Stimulated activated CD4-positive, alpha-beta T cell treated with anti-CD3 and anti-CD28 coated beads, Interleukin-12 subunit alpha, Interleukin-12 subunit beta, amount 100 ng/mL, for 4 hours (primary cell): ENCODE results near the gene FAH.

Experiments used
- DNase-seq: peaks from one replicate; pipeline ENCODE4 v3.0.0-alpha.2; 2020

The FAH gene

DNA sequence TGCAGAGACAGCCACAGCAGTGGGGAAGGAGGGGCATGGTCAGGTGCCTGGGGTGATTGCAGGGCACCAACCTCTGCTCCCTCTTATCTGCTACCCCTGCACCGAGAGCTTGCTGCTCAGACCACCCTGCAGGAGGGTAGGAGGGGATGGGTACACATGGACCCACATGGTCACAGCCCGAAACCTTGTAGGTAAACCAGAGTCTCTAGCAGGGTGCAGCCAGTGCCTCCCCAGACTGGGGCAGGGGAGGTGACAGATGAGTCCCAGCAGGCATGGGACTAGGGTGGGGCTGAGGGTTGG, 49.2 kb downstream of the FAH start:
- DNase-seq = no peak

DNA sequence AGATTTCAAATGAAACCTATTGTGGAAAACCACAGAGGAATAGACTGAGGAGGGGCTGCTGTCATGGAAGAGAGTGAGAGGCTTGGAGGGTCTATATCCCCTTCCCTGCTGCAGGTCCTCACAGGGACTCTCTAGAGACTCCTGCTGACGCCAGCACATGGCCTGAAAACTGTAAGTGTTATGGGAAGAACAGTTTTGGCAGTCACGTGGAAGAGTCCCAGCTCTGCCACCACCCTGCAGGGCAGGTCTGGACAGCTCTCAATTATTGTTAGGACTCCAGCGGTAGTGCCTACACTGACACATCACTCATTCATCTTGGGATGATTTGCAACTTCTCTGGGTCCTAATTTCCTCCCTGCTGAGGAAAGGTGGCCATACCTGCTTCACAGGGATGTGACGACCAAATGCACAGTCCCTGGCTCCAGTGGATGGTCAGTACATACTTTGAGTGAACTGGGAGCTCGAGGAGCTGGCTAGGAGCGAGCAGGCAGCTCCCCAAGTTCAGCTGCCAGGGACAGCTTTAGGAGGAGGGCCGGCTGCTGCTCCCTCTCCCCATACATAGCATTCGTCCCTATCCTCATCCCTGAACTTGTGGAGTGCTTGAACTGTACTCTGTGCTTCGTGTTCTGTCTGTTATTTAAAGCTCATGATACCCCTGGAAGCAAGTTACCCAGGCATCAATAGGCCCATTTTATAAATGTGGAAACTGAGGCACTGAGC, 50.0 kb downstream of the FAH start:
- no peak for DNase-seq

DNA sequence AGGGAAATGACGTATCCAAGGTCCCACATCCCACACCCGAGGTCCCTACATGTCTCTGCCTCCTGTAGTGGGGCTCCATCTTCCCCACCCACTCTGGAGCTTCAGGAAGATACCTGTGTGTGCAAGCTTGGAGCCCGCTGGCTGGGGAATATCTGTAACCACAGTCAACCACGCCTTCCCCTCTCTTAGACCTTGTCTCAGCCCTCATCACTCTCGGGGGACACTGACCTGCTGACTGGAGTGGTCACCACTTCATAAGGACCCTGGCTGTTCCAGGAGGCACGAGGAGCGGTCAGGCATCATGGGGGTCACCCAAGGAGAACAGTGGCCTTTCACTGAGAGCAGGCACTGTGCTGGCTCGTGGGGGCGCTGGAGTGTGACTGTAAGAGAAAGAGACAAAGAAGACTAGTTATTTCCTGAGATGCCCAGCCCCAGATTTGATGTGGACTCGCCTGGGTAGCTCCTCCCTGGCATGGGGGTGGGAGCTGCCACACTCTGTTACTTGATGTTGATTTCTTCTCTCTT, 50.6 kb downstream of the FAH start:
- no peak for DNase-seq

DNA sequence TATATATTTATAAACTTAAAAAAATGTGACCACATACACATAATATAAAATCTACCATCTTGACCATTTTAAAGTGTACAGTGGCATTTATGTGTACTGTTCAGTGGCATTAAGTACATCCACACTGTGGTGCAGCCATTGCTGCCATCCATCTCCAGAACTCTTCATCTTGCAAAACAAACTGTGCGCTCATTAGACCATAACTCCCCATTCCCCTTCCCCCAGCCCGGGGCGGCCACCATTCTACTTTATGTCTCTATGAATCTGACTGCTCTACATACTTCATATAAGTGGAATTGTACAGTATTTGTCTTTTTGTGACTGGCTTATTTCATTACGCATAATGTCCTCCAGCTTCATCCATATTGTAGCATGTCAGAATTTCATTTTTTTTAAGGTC, 51.4 kb downstream of the FAH start:
- no peak for DNase-seq

DNA sequence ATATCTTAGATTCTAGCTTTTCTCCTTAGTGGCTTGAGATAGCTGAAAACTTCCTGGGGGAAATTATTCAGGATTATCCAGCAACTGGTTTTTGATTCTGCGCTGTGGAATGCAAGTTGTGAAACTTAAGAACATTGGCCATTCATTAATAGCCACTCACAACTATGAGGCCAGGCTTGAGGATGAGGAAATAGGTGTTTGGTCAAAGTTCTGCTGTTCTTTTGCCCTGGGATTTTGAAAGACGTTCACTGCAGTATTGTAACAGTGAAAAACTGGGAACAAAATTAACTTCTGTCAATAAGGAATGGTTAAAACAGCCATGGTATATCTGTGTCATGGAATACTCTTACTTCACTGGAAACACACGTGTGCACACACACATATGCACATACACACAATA, 55.1 kb downstream of the FAH start:
- DNase-seq = no peak

DNA sequence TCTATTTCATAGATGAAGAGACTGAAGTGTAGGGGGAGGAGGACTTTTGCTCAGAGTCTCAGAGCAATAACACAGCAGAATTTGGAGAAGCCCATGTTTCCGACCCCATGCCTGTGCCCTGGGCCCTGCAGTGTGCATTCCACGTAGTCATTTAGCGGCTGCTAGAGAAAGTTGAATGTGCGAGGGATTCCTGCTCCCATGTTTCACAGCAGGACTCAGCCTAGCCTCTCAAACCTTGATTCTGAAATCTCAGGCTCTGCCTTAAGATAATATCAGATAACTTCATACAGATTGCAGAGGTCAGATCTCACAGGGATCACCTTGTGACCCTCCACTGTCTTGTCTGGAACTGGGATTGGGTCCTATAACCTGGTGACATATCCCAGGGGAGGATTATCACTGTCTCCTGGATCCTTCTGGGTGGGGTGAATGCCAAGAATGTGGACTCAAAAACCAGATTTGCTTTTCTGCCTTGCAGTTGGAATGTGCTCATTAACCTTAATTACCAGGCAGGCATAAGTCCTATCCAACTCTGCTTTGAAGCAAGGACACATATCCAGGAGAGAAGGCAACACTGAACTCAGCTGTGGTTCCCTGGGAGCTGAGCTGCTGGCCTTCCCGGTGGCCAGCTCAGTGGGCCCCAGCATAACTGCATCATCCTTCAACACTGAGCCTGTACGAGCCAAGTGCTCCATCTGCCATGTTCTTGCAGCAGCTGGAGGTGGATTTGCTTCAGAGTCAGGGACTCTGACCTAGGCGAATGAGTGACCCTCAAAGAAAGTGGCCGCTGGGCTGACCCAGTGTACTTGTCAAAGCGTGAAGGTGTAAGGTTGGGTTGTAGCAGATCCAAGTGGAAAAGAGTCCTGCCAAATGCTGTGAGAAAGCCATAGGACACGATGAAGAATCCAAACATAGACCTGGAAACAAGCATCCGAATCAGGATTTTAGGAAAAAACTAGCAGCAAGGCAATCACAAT, 56.2 kb downstream of the FAH start:
- DNase-seq = no peak

DNA sequence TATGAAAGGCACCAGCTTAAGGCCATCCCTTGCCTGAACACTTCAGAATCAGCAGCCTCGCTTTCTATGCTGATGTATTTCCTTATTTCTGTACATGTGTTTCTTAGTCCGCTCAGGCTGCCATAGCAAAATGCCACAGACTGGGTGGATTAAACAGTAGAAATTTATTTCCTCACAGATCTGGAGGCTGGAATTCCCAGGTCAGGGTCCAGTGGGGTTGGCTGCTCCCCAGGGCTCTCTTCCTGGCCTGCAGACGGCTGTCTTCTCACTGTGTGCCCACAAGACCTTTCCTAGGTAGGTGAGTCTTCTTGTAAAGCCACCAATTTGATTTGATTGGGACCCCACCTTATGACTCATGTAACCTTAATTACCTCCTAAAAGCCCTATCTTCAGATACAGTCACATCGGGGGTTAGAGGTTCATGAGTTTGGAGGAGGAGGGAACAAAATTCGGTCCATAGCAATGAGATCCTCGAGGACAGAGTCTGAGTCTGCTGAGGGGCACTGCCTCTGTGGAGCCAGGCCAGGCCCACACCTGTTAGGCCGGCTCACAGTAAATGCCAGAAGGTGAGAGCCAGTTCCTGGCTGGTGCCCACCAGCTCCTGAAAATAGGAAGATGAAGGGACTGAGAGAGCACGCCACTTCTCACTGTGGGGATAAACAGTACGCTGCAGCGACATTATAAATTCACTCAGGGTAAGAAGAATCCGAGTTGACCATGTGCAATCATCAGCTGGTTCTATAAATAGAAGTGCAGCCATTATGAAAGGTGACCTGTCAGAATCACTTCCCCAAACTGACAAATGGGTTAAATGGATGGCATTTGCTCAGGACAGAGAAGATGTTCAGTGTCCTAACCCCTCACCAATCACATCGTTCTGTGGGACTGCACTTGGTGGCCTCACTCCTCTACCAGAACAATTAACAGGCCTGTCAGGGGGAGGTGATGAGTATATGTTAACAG, 58.1 kb downstream of the FAH start:
- no peak for DNase-seq

DNA sequence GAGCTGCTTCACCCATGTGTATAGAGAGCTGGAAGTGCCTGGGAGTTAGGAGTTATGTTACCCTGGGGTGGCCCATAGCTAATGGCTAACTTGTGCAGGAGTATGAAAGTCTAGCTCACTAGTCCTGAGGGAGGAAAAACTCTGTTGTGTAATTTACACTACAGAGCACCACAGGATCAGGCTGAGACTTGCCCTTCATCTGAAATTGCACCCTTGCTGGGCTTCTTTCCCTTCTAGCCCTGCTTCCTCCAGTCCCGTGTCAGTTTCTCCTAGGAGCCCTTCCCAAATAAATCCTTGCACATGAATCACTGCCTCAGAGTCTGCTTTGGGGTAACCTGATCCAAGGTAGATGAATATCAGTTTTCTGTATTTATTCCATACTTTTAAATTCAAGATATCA, 59.2 kb downstream of the FAH start:
- DNase-seq = no peak

DNA sequence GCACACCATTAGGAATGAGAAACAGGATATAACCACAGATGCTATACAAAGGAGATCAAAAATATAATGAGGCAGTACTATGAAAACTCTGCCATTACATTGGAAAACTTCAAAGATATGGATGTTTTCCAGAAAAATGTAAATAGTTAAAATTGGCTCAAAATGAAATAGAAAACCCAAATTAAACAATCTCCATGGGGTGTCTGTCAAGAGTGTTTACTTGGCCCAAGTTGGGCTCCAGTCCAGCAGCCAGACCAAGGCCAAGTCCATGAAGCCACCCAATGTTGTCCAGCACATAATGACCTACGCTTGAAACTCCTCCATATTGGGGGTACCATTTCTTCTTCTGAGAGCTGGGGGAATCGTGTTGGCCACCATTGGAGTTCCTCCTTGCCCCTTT, 62.1 kb downstream of the FAH start:
- DNase-seq = no peak

DNA sequence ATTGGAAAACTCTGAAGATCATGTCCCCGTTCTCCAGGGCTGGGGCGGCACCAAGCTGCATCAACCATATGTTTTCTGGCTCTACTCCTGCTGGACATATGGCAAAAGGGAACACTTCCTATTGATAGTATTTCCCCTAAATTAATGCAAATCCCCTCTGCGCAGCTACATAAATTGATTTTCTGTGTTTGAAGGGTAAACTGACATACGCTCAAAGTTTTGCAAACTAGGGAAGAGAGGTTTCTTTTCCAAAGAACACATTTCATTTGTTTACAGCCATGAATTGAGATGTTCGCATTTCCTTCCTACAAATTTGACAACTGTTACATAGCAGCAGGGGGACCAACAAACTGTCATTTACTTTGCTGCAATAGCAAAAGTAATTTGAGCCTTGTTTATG, 63.3 kb downstream of the FAH start:
- no peak for DNase-seq

DNA sequence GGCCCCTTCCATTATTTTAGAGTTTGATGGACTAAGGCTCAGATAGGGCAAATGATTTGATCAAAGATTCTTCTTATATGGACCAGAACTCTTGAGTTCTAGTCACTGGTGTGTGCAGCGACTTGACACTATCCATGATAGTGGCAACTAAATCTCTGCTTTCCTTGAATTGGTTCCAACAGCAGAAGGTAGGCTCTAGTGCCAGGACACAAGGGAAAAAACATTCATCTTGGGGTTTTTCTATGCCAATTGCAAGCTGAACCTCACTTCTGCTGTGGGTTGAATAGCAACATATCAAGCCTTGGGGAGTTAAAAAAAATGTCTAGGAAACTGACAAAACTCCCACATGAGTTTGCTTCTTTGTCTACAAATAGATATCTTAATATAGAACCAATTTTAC, 64.1 kb downstream of the FAH start:
- DNase-seq = no peak

DNA sequence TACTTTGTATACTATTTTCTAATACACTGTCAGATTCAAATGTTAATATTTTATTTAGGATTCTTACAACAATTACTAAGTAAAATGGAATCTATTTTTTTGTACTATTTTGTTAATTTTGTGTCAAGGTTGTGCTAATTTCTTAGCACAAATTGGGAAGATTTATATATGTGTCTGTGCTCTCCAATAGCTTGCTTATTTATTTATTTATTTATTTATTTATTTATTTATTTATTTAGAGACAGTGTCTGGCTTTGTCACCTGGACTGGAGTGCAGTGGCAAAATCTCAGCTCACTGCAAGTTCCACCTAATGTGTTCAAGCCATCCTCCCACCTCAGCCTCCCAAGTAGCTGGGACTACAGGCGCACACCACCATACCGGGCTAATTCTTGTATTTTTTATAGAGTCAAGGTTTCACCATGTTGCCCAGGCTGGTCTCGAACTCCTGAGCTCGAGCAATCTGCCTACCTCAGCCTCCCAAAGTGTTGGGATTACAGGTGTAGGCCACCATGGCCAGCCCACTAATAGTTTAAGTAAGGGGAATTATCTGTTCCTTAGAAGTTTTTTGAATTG, 64.6 kb downstream of the FAH start:
- no peak for DNase-seq

DNA sequence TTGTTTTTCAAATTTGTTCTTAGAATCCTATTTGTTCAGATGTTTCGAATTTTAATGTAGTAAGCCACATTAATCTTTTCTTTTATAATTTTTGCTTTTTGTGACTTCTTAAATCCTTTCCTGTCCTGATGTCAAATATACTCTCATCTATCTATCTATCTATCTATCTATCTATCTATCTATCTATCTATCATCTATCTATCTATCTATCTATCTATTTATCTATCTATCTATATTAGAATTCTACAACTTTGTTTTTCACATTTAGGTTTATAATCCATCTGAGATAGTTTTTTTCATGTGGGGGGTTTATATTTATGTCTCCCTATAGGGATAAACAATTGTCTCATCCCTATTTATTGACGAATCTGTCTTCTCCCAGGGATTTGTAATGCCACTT, 67.2 kb downstream of the FAH start:
- DNase-seq = no peak

DNA sequence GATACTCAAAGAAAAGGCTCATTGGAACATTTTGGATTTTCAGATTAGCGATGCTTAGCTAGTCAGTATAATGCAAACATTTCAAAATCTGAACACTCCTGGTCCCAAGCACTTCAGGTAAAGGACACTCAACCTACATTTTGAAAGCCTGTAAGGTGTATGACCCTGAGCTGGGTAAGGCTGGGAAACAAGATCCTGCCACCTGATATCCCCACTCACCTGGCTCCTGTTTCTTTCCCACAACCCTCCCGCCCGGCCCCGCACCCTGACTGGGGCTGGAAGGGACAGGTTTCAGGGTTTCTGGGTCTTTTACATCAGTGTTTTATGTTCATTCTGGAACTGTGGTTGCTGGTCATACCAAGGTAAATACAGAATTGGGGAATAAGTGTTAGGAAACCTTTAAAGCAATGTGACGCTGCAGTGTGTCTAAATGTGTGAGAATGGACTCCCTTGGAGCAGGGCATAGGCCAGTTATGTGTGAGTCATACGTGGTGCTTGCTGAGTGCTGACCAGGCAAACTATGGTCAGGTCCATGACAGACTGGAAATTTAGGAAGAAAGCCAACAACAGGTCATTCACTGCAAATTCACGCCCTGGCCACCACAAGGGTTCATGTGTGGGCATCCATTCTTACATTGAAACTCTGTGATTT, 76.3 kb downstream of the FAH start:
- no peak for DNase-seq

DNA sequence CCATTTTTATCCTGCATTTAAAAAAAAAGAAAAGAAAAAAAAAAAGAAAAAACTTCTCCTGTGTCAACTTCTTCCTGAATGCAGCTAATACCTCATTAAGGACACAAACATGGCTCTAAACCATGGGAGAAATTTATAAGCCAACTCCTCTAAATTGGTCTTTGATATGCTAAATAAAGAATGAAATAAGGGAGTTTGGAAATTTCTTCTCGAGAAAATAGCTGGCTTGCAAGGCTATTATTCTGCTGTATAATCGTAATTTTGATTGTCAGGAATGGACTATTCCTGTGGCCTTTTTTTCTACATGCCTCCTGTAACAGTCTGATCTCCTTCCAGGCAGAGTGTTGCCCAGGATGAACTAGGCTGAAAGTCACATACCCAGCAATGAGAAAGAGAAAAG, 78.6 kb downstream of the FAH start:
- DNase-seq = no peak

DNA sequence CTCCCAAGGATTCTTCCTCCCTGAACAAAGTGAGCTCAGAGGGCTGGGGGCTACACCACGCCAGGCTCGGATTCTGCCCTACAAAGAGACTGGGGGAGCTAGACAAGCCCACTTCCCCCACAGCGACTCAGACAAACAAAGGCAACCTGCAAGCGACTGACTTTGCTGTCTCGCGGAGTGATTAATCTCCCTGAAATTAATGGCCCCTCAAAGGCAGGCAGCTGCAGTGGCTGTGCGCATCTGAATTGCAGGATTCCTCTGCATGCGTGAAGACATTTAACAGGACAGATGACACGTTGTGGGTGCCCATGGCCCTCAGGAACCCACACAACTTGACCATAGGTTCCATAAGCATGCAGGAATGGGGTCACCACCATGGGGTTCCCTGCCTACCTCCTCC, 80.8 kb downstream of the FAH start:
- DNase-seq = no peak

DNA sequence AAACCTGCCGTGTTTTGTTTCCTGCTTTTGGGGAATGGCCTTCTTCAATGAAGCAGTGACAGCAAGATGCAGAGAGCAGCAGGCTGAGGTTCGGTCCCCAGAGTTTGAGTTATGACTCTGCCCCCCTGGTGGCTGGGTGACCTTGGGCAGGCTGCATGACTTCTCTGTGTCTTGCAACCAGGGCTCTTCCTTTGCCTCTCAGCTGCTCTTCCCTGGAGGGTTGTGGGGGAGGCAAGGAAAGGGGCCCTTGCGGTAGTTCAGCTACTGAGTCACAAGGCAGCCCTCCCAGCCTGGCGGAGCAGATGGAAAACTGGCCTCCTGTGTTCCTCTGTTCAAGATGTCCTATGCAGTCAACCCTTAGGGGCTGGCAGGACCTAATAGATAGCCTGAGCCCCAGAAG, 82.1 kb downstream of the FAH start:
- DNase-seq = peak; percentile 34
